GM12891 (cell line): ENCODE measurements around the gene DLK2.

ENCODE experiments used
- POLR2A ChIP-seq: IDR thresholded peaks from 2 replicates; pipeline ENCODE4 v1.6.1; 2011; ENCODE audit warnings: low read depth, low read length, control low read depth
- POLR2AphosphoS5 ChIP-seq: IDR thresholded peaks from 2 replicates; pipeline ENCODE4 v1.6.1; 2011; ENCODE audit warnings: low read depth, low read length, control low read depth
- POU2F2 ChIP-seq: IDR thresholded peaks from 2 replicates; pipeline ENCODE4 v1.6.1; 2011; ENCODE audit warnings: low read depth, mild to moderate bottlenecking, control low read depth, low read length, moderate library complexity

DNA sequence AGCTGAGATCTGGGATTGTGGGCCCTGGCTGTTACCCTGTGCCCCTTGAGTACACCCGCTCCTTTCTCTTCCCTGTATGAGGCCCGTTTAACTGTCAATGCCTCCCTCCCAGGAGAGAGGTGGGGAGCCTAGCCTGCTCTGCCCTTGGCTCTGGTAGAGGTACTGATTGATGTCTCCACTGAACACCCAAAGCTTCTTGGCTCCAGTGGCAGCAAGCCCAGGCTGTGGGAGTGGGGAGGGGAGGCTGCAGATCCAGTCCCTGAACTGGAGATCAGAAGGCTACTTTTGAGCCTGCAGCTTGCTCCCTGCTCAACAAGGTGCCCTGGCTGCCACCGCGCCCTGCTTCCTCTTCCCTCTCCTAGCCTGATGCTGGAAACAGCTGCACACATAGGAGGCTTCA lies 47.3 kb upstream of the DLK2 start:
- TF ChIP-seq POLR2A (no peak), POU2F2 (no peak), POLR2AphosphoS5 (no peak)
